DOHH2 (cell line): Measurements from ENCODE around the gene PNLIPRP1.

Experiments
- H3F3A ChIP-seq: fragments of 200-600 bp; sonication (generic), shearing (Covaris generic); 2 replicates; pipeline ENCODE4 v1.6.0; 2016; ENCODE audit warnings: antibody characterized with exemption, mild to moderate bottlenecking; ENCODE audit not compliant: control insufficient read depth, insufficient read depth
- H3K27ac ChIP-seq: fragments of 200-600 bp; sonication (generic); 2 replicates; pipeline ENCODE4 v1.5.1; 2014; ENCODE audit warnings: low read depth, mild to moderate bottlenecking, low read length, moderate library complexity
- H3K27me3 ChIP-seq: fragments of 200-600 bp; sonication (generic); 2 replicates; pipeline ENCODE4 v1.6.1; 2014; ENCODE audit warnings: mild to moderate bottlenecking, low read length, mixed read lengths; ENCODE audit not compliant: control insufficient read depth
- H3K36me3 ChIP-seq: fragments of 200-600 bp; sonication (generic); 2 replicates; pipeline ENCODE4 v1.6.1; 2014; ENCODE audit warnings: mild to moderate bottlenecking, low read length, moderate library complexity, mixed read lengths; ENCODE audit not compliant: control insufficient read depth
- H3K4me1 ChIP-seq: fragments of 200-600 bp; sonication (generic); 2 replicates; pipeline ENCODE4 v1.6.1; 2014; ENCODE audit warnings: mild to moderate bottlenecking, low read length, mixed read lengths; ENCODE audit not compliant: control insufficient read depth
- H3K4me2 ChIP-seq: fragments of 200-600 bp; sonication (generic); 2 replicates; pipeline ENCODE4 v1.6.0; 2014; ENCODE audit warnings: mild to moderate bottlenecking, low read length, moderate library complexity
- H3K4me3 ChIP-seq: fragments of 200-600 bp; sonication (generic); 2 replicates; pipeline ENCODE4 v1.5.1; 2014; ENCODE audit warnings: mild to moderate bottlenecking, low read length, mixed read lengths
- H3K79me2 ChIP-seq: fragments of 200-600 bp; sonication (generic); 2 replicates; pipeline ENCODE4 v1.6.1; 2014; ENCODE audit warnings: mild to moderate bottlenecking, low read length, mixed read lengths; ENCODE audit not compliant: control insufficient read depth
- H3K9me2 ChIP-seq: fragments of 200-600 bp; sonication (generic); replicated peaks from 2 replicates; pipeline ENCODE4 v1.6.1; 2014; ENCODE audit warnings: mild to moderate bottlenecking, low read length, mixed read lengths; ENCODE audit not compliant: control insufficient read depth
- H3K9me3 ChIP-seq: fragments of 200-600 bp; sonication (generic); 2 replicates; pipeline ENCODE4 v1.6.1; 2014; ENCODE audit warnings: antibody characterized with exemption, low read length, mixed read lengths; ENCODE audit not compliant: control insufficient read depth, insufficient read depth
- H4K20me1 ChIP-seq: fragments of 200-600 bp; sonication (generic); 2 replicates; pipeline ENCODE4 v1.6.0; 2014; ENCODE audit warnings: low read depth, mild to moderate bottlenecking, antibody characterized with exemption, low read length, moderate library complexity; ENCODE audit not compliant: control insufficient read depth, insufficient read depth
- CTCF ChIP-seq: fragments of 200-600 bp; sonication (generic); IDR thresholded peaks from one replicate; pipeline ENCODE4 v1.5.1; 2014; ENCODE audit warnings: antibody characterized with exemption, mild to moderate bottlenecking, low read depth, low read length; ENCODE audit not compliant: poor library complexity, severe bottlenecking
- EZH2phosphoT487 ChIP-seq: fragments of 200-600 bp; sonication (generic); IDR thresholded peaks from 2 replicates; pipeline ENCODE4 v1.6.1; 2017; ENCODE audit warnings: borderline replicate concordance, mild to moderate bottlenecking, antibody characterized with exemption, low read length, moderate library complexity, mixed read lengths

Gene PNLIPRP1

GRCh38 chr10:116625845-116626244 is 35.1 kb downstream of the PNLIPRP1 start:
- TF ChIP-seq EZH2phosphoT487 (no peak), CTCF (no peak)
- Histone ChIP-seq H3K9me3 (no peaks in the 10 kb centered on the region), H3K9me2 (no peaks in the 10 kb centered on the region), H3K4me1 (no peaks in the 10 kb centered on the region), H3K4me2 (no peak overlapping the region), H3K27me3 (no peaks in the 10 kb centered on the region), H3K27ac (no peak overlapping the region), H3K4me3 (no peak overlapping the region), H3F3A (no peaks in the 10 kb centered on the region), H3K79me2 (no peaks in the 10 kb centered on the region), H3K36me3 (no peaks in the 10 kb centered on the region), H4K20me1 (no peaks in the 10 kb centered on the region)

GRCh38 chr10:116626815-116627214 is 36.1 kb downstream of the PNLIPRP1 start:
- no peaks in the 10 kb centered on the region for H4K20me1 ChIP-seq
- H3K27ac ChIP-seq: no peak overlapping the region
- no peaks in the 10 kb centered on the region for H3F3A ChIP-seq
- H3K27me3 ChIP-seq: no peaks in the 10 kb centered on the region
- H3K9me2 ChIP-seq: no peaks in the 10 kb centered on the region
- H3K9me3 ChIP-seq: no peaks in the 10 kb centered on the region
- TF ChIP-seq CTCF (no peak), EZH2phosphoT487 (no peak)
- H3K4me2 ChIP-seq: no peak overlapping the region
- no peaks in the 10 kb centered on the region for H3K36me3 ChIP-seq
- no peaks in the 10 kb centered on the region for H3K79me2 ChIP-seq
- H3K4me1 ChIP-seq: no peaks in the 10 kb centered on the region
- H3K4me3 ChIP-seq: no peak overlapping the region

- H3K27me3 ChIP-seq: no peaks in the 10 kb centered on the region
- H3K79me2 ChIP-seq: no peaks in the 10 kb centered on the region
- no peak overlapping the region for H3K4me3 ChIP-seq
- H3F3A ChIP-seq: no peaks in the 10 kb centered on the region
- no peaks in the 10 kb centered on the region for H4K20me1 ChIP-seq
- H3K9me3 ChIP-seq: no peaks in the 10 kb centered on the region
- H3K36me3 ChIP-seq: no peaks in the 10 kb centered on the region
- H3K27ac ChIP-seq: no peak overlapping the region
- no peaks in the 10 kb centered on the region for H3K4me1 ChIP-seq
- TF ChIP-seq EZH2phosphoT487 (no peak), CTCF (no peak)
- no peaks in the 10 kb centered on the region for H3K9me2 ChIP-seq
- no peak overlapping the region for H3K4me2 ChIP-seq
These were observed 36.7 kb downstream of the PNLIPRP1 start for GRCh38 chr10:116627386-116627933.

- Histone ChIP-seq H3K36me3 (no peaks in the 10 kb centered on the region), H3K4me3 (no peak overlapping the region), H3F3A (no peaks in the 10 kb centered on the region), H3K9me3 (no peaks in the 10 kb centered on the region), H4K20me1 (no peaks in the 10 kb centered on the region), H3K79me2 (no peaks in the 10 kb centered on the region), H3K4me1 (no peaks in the 10 kb centered on the region), H3K4me2 (no peak overlapping the region), H3K27me3 (no peaks in the 10 kb centered on the region), H3K27ac (no peak overlapping the region), H3K9me2 (no peaks in the 10 kb centered on the region)
- no peak for TF ChIP-seq EZH2phosphoT487
- TF ChIP-seq CTCF: no peak
These were observed 38.6 kb downstream of the PNLIPRP1 start for GRCh38 chr10:116629340-116629739.
